CD14-positive monocyte (primary cell): Measurements from ENCODE around the gene LYVE1. TPM values are rescaled to one million over a fixed set of nuclear protein-coding genes. Genes with fewer than 3 reads are reported as not detected.

Experiments used
- DNase-seq, 3 donors: peaks; one replicate each; pipeline ENCODE4 v3.0.0-alpha.2; 2011 to 2022
- H2AFZ ChIP-seq: 2 replicates; pipeline ENCODE4 v1.6.0; 2012; ENCODE audit warnings: mild to moderate bottlenecking, low read depth, low read length, inconsistent platforms; ENCODE audit not compliant: insufficient read depth, poor library complexity, severe bottlenecking
- H3K27ac ChIP-seq, 2 donors: 1 replicate in 1 of 2; 2 replicates in 1 of 2; pipeline ENCODE4 v1.5.1; 2012 to 2013; ENCODE audit warnings: low read length in 2 of 2, control low read depth in 1 of 2, inconsistent platforms in 1 of 2, low read depth in 1 of 2, mild to moderate bottlenecking in 1 of 2
- H3K27me3 ChIP-seq, 2 donors: one replicate each; pipeline versions ENCODE4 v1.6.0 to v1.6.1; 2011 to 2013; ENCODE audit warnings: low read length in 2 of 2; ENCODE audit not compliant: control insufficient read depth in 2 of 2, insufficient read depth in 2 of 2
- H3K36me3 ChIP-seq, 2 donors: replicated peaks in 1 of 2; 1 replicate in 1 of 2; 2 replicates in 1 of 2; pipeline versions ENCODE4 v1.5.1 to v1.6.1; 2012 to 2013; ENCODE audit warnings: low read length in 2 of 2, control low read depth in 1 of 2, inconsistent platforms in 1 of 2, mild to moderate bottlenecking in 1 of 2; ENCODE audit not compliant: insufficient read depth in 2 of 2, control insufficient read depth in 1 of 2
- H3K4me1 ChIP-seq, 2 donors: 1 replicate in 1 of 2; 2 replicates in 1 of 2; pipeline versions ENCODE4 v1.5.1 to v1.6.1; 2012 to 2013; ENCODE audit warnings: low read length in 2 of 2, control low read depth in 1 of 2, inconsistent platforms in 1 of 2, mild to moderate bottlenecking in 1 of 2, moderate library complexity in 1 of 2; ENCODE audit not compliant: insufficient read depth in 2 of 2, control insufficient read depth in 1 of 2
- H3K4me2 ChIP-seq: replicated peaks from 2 replicates; pipeline ENCODE3; 2012; ENCODE audit warnings: low read length, moderate library complexity, mild to moderate bottlenecking; ENCODE audit not compliant: poor library complexity, severe bottlenecking; ENCODE audit errors: extremely low read depth
- H3K4me3 ChIP-seq, 3 experiments: fragments of 200-600 bp in 1 of 3; sonication (generic) in 1 of 3; replicated peaks in 1 of 3; 1 replicate in 2 of 3; 2 replicates in 1 of 3; pipeline ENCODE4 v1.5.1; 2011 to 2013; ENCODE audit warnings: low read length in 3 of 3, mild to moderate bottlenecking in 3 of 3, control low read depth in 2 of 3, low read depth in 2 of 3, inconsistent platforms in 1 of 3, moderate library complexity in 1 of 3
- H3K79me2 ChIP-seq: 2 replicates; pipeline ENCODE4 v1.6.0; 2012; ENCODE audit warnings: mild to moderate bottlenecking, control low read depth, inconsistent platforms, low read length, moderate library complexity; ENCODE audit not compliant: insufficient read depth
- H3K9ac ChIP-seq: 2 replicates; pipeline ENCODE4 v1.6.0; 2017; ENCODE audit warnings: low read length, mild to moderate bottlenecking; ENCODE audit not compliant: insufficient read depth, poor library complexity, severe bottlenecking
- H3K9me3 ChIP-seq, 2 donors: replicated peaks in 1 of 2; 1 replicate in 1 of 2; 2 replicates in 1 of 2; pipeline versions ENCODE4 v1.5.1 to v1.6.1; 2012 to 2013; ENCODE audit warnings: low read length in 2 of 2, control low read depth in 1 of 2; ENCODE audit not compliant: control insufficient read depth in 1 of 2, insufficient read depth in 1 of 2
- H4K20me1 ChIP-seq: 2 replicates; pipeline ENCODE4 v1.6.0; 2012; ENCODE audit warnings: mild to moderate bottlenecking, low read length, control low read depth, moderate library complexity; ENCODE audit not compliant: insufficient read depth
- H3K27ac Mint-ChIP-seq, 7 donors: one replicate each; pipeline ENCODE4 v1.8.0; 2020; ENCODE audit warnings: mild to moderate bottlenecking in 7 of 7, mixed read lengths in 7 of 7, moderate library complexity in 6 of 7, inconsistent platforms in 2 of 7
- H3K27me3 Mint-ChIP-seq, 3 donors: one replicate each; pipeline ENCODE4 v1.8.0; 2021 to 2022; ENCODE audit warnings: low read depth in 3 of 3, mild to moderate bottlenecking in 3 of 3, mixed read lengths in 3 of 3, moderate library complexity in 3 of 3, inconsistent platforms in 1 of 3
- H3K36me3 Mint-ChIP-seq, 2 donors: one replicate each; pipeline ENCODE4 v1.8.0; 2020; ENCODE audit warnings: mixed read lengths in 2 of 2, inconsistent platforms in 1 of 2, mild to moderate bottlenecking in 1 of 2
- H3K4me1 Mint-ChIP-seq: one replicate; pipeline ENCODE4 v1.8.0; 2020; ENCODE audit warnings: mild to moderate bottlenecking, mixed read lengths
- H3K4me3 Mint-ChIP-seq, 2 donors: one replicate each; pipeline ENCODE4 v1.8.0; 2020; ENCODE audit warnings: mild to moderate bottlenecking in 2 of 2, mixed read lengths in 2 of 2, moderate library complexity in 1 of 2
- H3K9me3 Mint-ChIP-seq, 7 donors: one replicate each; pipeline ENCODE4 v1.8.0; 2020 to 2022; ENCODE audit warnings: mixed read lengths in 7 of 7, mild to moderate bottlenecking in 6 of 7, moderate library complexity in 6 of 7, inconsistent platforms in 2 of 7
- WGBS: methylation state at CpG from one replicate; pipeline ENCODE4 v1.1.5; 2013; ENCODE audit warnings: missing lambda C conversion rate; ENCODE audit not compliant: insufficient coverage; 5-methylcytosine and 5-hydroxymethylcytosine counted together
- intact Hi-C, 2 donors: fragments of 100-400 bp; cut with micrococcal nuclease; formaldehyde crosslinking; loops; one replicate each; pipeline versions ENCODE4 v1.15.0 to v1.15.1; 2023
- polyA plus RNA-seq, 3 donors: library from polyadenylated mRNA; depleted of rRNA in 1 of 3; unstranded in 2 of 3; stranded (reverse) in 1 of 3; fragments of 300-500 nt in 2 of 3; fragments of >200 nt in 1 of 3; fragmentation: Illumina TruSeq in 2 of 3; gene quantifications; 1 replicate in 2 of 3; 2 replicates in 1 of 3; pipeline ENCODE4 v1.2.3, GENCODE V29; 2012 to 2021
- TF ChIP-seq, protein P1 (sequence below): fragments of 200-600 bp; IDR thresholded peaks from one replicate; pipeline ENCODE4 v1.8.0; 2022; ENCODE audit warnings: antibody characterized with exemption, mild to moderate bottlenecking

LYVE1 gene
- polyA plus RNA-seq, 3 donors = 0.07 to 0.31 TPM; not detected in 1

DNA sequence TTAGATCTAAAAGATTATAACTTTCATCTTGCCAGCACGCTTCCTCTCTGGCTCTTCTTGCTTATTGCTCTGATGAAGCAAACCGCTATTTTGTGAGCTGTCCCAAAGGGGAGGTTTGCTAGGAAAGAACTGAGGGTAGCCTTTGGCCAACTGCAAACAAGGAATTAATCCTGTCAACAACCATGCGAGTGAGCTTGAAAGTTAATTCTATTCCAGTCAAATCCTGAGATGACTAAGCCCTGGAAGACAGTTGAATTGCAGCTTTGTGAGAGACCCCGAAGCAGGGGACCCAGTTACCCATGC, 17.2 kb downstream of the LYVE1 start:
- Histone ChIP-seq H3K36me3 (no peaks in the 10 kb centered on the region), H3K27ac (no peak overlapping the region), H3K79me2 (no peaks in the 10 kb centered on the region), H3K9me3 (peaks cover 0 to 8% of the 10 kb centered on the region in 2 donors), H3K4me2 (no peak overlapping the region), H3K27me3 (no peaks in the 10 kb centered on the region), H3K4me3 (no peak overlapping the region), H2AFZ (no peak overlapping the region), H3K4me1 (no peaks in the 10 kb centered on the region), H3K9ac (no peak overlapping the region), H4K20me1 (no peaks in the 10 kb centered on the region)
- no peak for DNase-seq
- no peak overlapping the region for H3K27ac Mint-ChIP-seq
- no peak overlapping the region for H3K4me3 Mint-ChIP-seq
- intact Hi-C loops = no loop called here
- TF ChIP-seq, protein P1, sequence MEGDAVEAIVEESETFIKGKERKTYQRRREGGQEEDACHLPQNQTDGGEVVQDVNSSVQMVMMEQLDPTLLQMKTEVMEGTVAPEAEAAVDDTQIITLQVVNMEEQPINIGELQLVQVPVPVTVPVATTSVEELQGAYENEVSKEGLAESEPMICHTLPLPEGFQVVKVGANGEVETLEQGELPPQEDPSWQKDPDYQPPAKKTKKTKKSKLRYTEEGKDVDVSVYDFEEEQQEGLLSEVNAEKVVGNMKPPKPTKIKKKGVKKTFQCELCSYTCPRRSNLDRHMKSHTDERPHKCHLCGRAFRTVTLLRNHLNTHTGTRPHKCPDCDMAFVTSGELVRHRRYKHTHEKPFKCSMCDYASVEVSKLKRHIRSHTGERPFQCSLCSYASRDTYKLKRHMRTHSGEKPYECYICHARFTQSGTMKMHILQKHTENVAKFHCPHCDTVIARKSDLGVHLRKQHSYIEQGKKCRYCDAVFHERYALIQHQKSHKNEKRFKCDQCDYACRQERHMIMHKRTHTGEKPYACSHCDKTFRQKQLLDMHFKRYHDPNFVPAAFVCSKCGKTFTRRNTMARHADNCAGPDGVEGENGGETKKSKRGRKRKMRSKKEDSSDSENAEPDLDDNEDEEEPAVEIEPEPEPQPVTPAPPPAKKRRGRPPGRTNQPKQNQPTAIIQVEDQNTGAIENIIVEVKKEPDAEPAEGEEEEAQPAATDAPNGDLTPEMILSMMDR = no peak
- peaks cover 0 to 2% (median under 1%) of the 10 kb centered on the region in 3 donors for H3K27me3 Mint-ChIP-seq
- WGBS = 100% methylated on average over 1 of the region's 4 CpGs
- no peaks in the 10 kb centered on the region for H3K36me3 Mint-ChIP-seq
- peaks cover 6 to 11% (median 9%) of the 10 kb centered on the region in 7 donors for H3K9me3 Mint-ChIP-seq
- H3K4me1 Mint-ChIP-seq = peaks cover 3% of the 10 kb centered on the region

DNA sequence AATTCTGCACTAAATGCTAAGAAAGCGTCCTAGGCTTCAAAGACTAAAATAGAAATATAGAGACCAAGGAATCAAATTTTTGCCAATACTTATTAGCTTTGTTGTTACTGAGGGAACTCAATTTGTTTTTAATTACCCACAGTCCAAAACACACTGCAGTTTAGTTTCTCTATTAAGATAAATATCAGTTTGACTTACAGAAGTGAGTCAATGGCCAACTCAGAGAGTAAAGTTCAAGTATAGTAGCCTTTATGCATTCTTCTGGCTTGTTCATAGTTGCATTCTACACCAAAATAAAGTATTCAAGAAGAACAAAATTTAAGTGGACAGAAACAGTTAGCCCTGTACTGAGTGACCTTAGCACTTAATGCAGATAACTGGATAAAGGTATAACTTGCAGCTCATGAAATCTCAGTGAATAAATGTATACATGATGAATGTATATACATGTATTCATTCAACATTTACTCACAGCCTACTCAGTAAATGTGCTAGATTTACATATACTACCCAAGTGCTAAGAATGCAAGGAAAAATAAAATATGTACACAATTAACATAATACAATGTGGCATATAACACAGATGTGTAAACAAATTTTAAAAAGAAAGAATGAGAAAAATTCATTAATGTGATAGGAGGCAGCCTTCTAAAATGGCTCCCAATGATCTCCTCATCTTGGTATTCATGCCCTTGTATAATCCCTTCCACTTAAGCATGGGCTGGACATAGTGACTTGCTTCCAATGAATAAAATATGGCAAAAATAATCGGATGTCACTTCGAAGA, 17.8 kb downstream of the LYVE1 start:
- H3K9me3 Mint-ChIP-seq = peaks cover 6 to 11% (median 9%) of the 10 kb centered on the region in 7 donors
- no peak overlapping the region for H3K4me2 ChIP-seq

More for the DNA sequence above, 17.8 kb downstream of the LYVE1 start:
- H3K4me3 Mint-ChIP-seq = no peak overlapping the region
- WGBS = no CpG with 5 or more reads among the region's 3 CpGs
- H3K36me3 Mint-ChIP-seq = no peaks in the 10 kb centered on the region
- Histone ChIP-seq H2AFZ (no peak overlapping the region), H3K4me3 (no peak overlapping the region), H3K27me3 (no peaks in the 10 kb centered on the region), H3K79me2 (no peaks in the 10 kb centered on the region), H3K9me3 (peaks cover 0 to 8% of the 10 kb centered on the region in 2 donors), H3K4me1 (no peaks in the 10 kb centered on the region), H3K9ac (no peak overlapping the region), H4K20me1 (no peaks in the 10 kb centered on the region), H3K27ac (no peak overlapping the region), H3K36me3 (no peaks in the 10 kb centered on the region)
- intact Hi-C loops = no loop called here
- TF ChIP-seq, protein P1 = no peak
- peaks cover 0 to 2% (median 2%) of the 10 kb centered on the region in 3 donors for H3K27me3 Mint-ChIP-seq
- H3K4me1 Mint-ChIP-seq = peaks cover 3% of the 10 kb centered on the region
- no peak for DNase-seq
- no peak overlapping the region for H3K27ac Mint-ChIP-seq
